ENCODE data around the gene CHMP5.

DNA sequence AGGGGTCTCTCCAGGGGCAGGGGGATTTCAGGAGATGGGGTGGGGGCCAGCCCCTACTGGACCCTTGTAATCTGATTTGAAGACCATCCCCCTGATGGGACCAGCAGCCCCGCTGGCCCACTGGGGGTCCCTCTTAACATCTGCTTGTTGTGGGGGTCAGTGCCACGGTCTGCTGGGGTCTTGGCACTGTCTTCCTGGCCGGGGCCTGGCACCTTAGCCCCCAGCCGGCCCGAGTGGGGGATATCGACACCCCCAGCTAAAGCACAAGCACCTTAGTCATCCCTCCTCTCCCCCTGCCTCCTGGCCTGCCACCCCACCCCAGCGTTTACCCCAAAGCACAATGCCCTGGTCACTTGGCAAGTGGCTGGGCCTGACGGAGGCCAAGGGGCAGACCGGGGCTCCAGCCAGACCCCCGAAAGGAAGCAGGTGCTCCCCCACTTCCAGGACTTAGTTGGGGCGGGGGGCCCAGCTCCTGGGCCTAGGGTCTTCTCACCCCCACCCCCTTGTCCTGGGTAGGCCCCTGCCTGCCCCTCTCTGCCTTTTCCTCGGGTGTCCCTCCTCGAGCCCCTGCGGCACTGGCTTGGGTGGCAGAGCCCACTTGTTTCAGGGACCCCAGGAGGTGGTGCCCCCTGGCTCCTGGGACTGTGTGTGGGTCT lies 24.1 kb downstream of the CHMP5 start:
- TF ChIP-seq ZNF274 (IDR thresholded peaks at IDR 0.05; ENCODE audit: low read depth, low read length) (no peak), SUZ12 (IDR thresholded peaks at IDR 0.05; ENCODE audit: extremely low read depth, insufficient read depth, insufficient read length) (no peak)
